NCI-H748 treated with DMSO at 0.1 percent for 48 hours (cell line): ENCODE measurements around the gene PTPRN2.
"Not testable (repeated sequence)": the region's sequence is repeated elsewhere in the genome, so short reads cannot be mapped to it uniquely, and the experiment has no call there.

Experiments
- DNase-seq: peaks from one replicate; lab custom pipeline; 2025; lab: John Stamatoyannopoulos, UW

PTPRN2 gene

GRCh38 chr7:157751406-157751805 is 836.2 kb downstream of the PTPRN2 start:
- peak; percentile 5 for DNase-seq

- DNase-seq: no peak
Observed at GRCh38 chr7:157750291-157750690, 837.3 kb downstream of the PTPRN2 start.

DNA sequence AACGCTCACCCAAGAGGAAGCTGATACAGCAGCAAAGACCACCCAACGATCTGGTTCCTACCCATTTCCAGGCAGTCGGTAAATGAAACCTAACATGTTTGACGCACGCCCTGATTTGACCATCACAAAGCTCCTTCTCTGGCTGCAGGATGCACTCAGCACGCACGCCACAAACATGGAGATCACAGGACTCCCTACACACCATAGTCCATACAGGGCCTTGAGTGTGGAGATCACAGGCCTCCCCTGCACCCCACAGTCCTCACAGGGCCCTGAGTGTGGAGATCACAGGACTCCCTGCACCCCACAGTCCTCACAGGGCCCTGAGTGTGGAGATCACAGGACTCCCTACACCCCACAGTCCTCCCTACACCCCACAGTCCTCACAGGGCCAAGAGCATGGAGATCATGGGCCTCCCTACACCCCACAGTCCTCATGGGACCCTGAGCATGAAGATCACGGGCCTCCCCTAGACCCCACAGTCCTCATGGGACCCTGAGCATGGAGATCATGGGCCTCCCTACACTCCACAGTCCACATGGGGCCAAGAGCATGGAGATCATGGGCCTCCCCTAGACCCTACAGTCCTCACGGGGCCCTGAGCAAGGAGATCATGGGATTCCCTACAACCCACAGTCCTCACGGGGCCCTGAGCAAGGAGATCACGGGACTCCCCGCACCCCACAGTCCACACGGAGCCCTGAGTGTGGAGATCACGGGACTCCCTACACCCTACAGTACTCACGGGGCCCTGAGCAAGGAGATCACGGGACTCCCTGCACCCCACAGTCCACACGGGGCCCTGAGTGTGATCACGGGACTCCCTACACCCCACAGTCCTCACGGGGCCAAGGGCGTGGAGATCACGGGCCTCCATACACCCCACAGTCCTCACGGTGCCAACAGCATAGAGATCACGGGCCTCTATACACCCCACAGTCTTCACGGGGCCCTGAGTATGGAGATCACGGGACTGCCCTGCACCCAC is 841.6 kb downstream of the PTPRN2 start:
- no peak for DNase-seq

DNA sequence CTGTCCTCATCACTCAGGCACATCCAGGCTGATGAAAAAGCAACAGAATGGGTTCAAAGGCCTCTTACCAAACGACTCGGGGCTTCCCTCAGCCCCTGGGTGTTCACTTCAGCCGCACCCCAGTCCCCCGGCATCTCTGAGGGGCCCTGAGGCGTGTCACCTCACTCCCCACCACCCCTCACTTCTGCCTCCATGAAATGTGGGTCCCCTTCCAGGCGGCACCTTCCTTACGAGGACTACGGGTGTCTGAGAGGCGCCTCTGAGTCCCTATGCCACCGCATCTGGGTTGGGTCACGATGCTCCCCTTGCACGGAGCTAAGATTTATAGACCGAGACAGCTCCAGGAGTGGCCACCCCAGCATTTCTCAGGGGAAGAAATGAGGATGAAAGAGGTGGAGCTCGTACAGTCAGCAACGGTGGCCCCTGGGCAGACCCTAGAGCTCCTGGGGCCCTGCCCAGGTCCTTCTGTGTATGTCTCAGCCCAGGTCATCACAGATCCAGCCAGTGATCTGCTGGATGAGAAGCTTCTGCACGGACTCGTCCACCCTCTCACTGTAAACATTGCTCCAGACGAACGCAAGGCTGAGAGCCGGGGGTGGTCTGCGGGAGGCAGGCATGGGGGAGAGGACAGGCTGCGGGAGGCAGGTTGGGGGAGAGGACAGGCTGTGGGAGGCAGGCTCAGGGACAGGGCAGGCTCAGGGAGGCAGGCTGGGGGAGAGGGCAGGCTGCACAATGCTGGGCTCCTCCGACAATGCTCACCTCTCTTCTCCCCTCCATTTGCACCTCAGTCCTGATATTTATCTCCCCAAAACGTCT is 842.6 kb downstream of the PTPRN2 start:
- DNase-seq: no peak

- DNase-seq: no peak
Observed at GRCh38 chr7:157743781-157744525, 843.7 kb downstream of the PTPRN2 start.

DNA sequence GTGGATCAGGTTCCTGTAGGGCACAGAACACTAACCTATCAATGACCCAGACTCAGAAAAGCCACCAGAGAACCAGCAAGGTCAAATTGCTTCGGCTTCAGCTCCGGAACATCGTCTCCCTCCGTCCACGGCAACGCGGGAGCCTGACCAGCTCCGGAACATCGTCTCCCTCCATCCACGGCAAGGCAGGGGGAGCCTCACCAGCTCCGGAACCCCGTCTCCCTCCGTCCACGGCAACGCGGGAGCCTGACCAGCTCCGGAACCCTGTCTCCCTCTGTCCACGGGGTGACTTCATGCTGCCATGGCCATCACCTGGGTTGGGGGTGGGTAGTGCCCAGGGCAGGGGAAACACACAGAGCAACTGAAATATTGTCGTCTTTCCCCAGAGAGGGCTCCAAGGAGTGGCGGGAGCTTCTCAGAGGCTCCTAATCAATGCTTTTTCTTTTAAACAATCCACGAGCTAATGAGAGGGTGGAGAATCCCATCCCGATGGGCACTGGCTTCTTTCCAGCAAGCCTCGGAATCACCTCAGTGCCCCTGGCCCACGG is 847.3 kb downstream of the PTPRN2 start:
- no peak for DNase-seq

GRCh38 chr7:157739650-157740049 is 848.0 kb downstream of the PTPRN2 start:
- no peak for DNase-seq

GRCh38 chr7:157739031-157739430 is 848.6 kb downstream of the PTPRN2 start:
- no peak for DNase-seq

- no peak for DNase-seq
Observed at GRCh38 chr7:157738066-157738460, 849.6 kb downstream of the PTPRN2 start.

DNA sequence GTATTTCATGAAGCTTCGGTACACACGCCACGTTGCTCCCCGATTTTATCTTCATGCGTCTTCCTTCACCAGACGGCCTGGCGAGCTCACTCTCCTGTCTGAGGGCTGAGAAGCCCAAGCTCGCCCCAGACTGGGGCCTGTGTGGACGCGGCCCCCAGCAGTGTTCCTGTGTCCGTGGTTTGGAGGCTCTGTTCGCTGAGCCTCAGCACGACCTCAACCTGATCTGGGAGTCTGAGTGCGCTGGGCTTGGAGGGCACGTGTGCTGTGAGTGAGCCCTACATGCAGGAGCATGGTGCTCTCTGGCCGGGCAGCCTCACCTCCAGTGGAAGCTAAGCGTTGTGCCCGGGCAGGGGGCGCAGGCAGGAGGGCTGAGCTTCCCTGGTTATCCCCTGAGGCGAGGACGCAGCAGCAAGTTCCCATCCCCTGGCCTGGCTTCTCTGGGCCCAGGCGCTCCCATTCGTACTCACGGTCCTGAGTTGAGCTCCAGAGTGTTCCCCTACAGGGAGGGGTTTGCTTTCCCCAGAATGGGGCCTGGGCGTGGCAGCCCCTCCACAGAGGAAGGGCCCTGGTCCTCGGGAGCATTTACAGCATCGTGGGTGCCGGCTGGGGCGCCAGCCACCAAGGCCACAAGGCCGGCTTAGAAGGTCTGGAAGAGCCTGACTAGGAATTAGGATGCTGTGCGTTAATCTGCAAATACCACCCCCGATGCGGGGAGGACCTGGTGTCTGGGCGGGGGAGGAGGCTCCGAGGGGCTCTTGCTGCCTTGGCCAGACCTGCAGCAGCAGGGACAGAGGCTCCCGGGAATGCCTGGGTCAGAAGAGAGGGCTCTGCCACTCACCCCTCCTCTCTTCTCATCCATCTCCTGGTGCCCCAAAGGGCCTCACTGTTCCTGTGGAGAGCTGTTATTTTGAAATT is 850.2 kb downstream of the PTPRN2 start:
- no peak for DNase-seq

- no peak for DNase-seq
Observed at GRCh38 chr7:157736341-157736740, 851.3 kb downstream of the PTPRN2 start.

- DNase-seq: no peak
Observed at GRCh38 chr7:157735826-157736225, 851.8 kb downstream of the PTPRN2 start.

DNA sequence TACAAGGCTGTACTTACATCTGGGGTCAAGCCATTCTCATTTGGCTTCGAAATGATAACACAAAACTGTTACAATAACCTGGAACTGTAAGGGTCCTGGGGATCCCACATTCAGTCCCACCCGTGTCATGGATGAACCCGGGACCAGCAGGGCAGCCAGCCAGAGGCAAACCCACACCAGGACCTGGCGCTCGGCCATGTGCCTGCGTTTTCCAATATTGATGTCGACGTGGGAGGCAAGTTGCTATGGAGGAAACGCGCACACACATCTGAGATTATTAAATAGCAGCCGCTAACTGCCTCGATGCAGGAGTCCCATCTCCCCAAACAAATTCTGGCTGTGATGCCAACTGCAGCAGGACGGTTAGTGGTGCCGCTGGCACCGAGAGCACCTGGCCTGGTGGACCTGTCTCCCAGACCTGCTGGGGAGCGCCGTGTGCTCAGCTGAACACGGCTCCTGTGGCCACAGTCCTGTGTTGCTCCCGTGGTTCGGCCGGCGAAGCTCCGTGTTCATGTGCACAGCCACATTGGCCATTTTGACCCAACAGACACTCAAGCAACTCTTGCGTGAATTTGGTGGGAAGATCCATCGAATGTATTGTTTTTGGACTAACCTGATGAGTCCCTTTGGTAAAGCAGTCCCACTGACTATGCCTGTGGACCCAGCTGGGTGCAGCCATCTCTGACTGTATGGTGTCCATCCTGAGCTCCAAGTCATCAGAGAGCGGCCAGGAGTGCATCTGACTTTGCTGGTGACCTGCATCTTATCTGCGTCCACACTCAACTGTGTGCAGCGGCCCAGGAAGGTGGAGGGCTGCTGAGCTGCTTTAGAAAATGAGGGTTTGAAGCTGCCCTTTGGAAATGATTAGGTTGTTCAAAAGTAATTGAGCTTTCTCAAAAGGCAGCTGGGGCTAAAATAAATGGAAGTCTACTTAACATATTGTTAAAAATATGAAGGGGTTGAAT is 852.7 kb downstream of the PTPRN2 start:
- DNase-seq: no peak

DNA sequence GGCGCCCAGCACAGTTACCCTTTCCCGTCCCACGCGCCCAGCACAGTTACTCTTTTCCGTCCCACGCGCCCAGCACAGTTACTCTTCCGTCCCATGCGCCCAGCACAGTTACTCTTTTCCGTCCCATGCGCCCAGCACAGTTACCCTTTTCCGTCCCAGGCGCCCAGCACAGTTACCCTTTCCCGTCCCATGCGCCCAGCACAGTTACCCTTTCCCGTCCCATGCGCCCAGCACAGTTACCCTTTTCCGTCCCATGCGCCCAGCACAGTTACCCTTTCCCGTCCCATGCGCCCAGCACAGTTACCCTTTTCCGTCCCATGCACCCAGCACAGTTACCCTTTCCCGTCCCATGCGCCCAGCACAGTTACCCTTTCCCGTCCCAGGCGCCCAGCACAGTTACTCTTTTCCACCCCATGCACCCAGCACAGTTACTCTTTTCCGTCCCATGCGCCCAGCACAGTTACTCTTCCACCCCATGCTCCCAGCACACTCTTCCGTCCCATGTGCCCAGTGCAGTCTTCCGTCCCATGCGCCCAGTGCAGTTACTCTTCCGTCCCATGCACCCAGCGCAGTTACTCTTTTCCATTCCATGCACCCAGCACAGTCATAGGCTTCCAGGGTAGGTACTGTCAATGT is 853.7 kb downstream of the PTPRN2 start:
- not testable (repeated sequence) for DNase-seq

- no peak for DNase-seq
Observed at GRCh38 chr7:157731126-157731525, 856.5 kb downstream of the PTPRN2 start.

- DNase-seq: no peak
Observed at GRCh38 chr7:157730614-157731013, 857.0 kb downstream of the PTPRN2 start.

DNA sequence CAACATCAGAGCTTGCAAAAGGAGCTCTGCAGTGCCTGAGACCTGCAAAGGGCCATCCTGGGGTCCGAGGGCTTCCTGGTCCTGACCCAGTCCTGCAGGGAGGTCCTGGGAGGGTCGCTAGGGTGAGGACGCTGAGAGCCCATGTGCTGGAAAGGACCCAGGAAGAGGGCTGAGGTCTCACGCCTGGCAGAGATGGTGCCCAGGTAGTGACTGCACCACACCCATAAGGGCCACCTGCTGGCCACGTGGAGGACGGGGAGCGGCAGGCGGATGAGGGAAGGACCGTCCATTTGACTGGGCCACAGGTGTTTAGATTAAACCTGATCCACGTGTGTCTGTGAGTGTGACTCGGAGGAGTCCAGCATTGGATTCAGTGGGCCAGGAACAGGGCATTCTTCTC is 858.1 kb downstream of the PTPRN2 start:
- no peak for DNase-seq

DNA sequence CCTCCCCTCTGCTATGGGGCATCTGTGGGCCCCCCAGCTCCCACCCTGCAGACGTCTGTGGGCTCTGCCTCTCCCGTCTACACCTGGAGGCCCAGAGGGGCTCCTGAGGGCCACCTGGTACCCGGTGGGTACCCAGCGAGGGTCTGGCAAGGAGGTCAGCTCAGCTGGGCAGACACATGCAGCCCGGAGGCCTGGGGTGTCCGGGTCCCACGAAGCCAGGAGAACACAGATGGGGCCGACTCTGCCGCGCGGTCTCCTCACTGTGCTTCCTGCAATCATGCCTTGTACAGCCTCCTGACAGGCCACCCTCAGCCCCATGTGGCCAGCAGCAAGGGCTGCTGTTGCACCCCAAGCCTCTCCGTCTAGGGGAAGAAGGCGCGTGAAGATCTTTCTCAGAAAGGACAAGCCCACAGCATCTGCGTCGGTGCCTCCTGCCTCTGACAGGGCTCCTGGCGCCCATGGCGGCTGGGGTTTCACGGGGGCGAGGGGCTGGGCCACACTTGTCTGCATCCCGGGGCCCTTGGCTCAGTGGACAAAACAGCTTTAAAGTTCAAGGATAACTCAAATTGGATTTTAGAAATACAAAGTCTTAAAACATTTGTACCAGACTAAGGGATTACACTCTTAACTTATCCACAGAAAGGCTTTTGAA is 859.5 kb downstream of the PTPRN2 start:
- no peak for DNase-seq

GRCh38 chr7:157726764-157727163 is 860.9 kb downstream of the PTPRN2 start:
- no peak for DNase-seq
